HG02571 (cell line): ENCODE results near the gene CD300LG.
"Not testable (repeated sequence)": the region's sequence is repeated elsewhere in the genome, so short reads cannot be mapped to it uniquely, and the experiment has no call there.

ENCODE experiments used
- ATAC-seq: cut with Tn5 transposase; IDR thresholded peaks from one replicate; pipeline ENCODE4 v1.9.1; 2021; ENCODE audit warnings: mild to moderate bottlenecking, moderate library complexity; ENCODE audit not compliant: unreplicated experiment

Gene CD300LG

GRCh38 chr17:43823350-43824084, 23.5 kb upstream of the CD300LG start:
- no peak for ATAC-seq

GRCh38 chr17:43825567-43825966, 21.4 kb upstream of the CD300LG start:
- ATAC-seq, result no peak

GRCh38 chr17:43826206-43826605, 20.8 kb upstream of the CD300LG start:
- no peak for ATAC-seq

GRCh38 chr17:43827596-43827995, 19.4 kb upstream of the CD300LG start:
- ATAC-seq, result no peak

GRCh38 chr17:43829738-43830137, 17.2 kb upstream of the CD300LG start:
- ATAC-seq, result no peak

GRCh38 chr17:43830510-43831140, 16.4 kb upstream of the CD300LG start:
- ATAC-seq, result no peak

GRCh38 chr17:43831633-43832032, 15.3 kb upstream of the CD300LG start:
- no peak for ATAC-seq

- ATAC-seq, result no peak
Observed at GRCh38 chr17:43832168-43832975, 14.6 kb upstream of the CD300LG start.

GRCh38 chr17:43832976-43833829, 13.8 kb upstream of the CD300LG start, which contains the start of gene MPP3:
TSS of gene MPP3 (minus strand) at chr17:43833146. CDS start at chr17:43831906, 1,240 bp downstream.
- no peak for ATAC-seq

GRCh38 chr17:43834106-43834505, 12.9 kb upstream of the CD300LG start:
- no peak for ATAC-seq

- no peak for ATAC-seq
Observed at GRCh38 chr17:43839670-43840108, 7.3 kb upstream of the CD300LG start.

GRCh38 chr17:43840814-43841213, 6.2 kb upstream of the CD300LG start:
- no peak for ATAC-seq

GRCh38 chr17:43841282-43841681, 5.7 kb upstream of the CD300LG start:
- ATAC-seq, result no peak

GRCh38 chr17:43842091-43842974, 4.6 kb upstream of the CD300LG start:
- ATAC-seq, result not testable (repeated sequence)

GRCh38 chr17:43842975-43843325, 4.0 kb upstream of the CD300LG start:
- ATAC-seq, result no peak

- ATAC-seq, result no peak
Observed at GRCh38 chr17:43844241-43844640, 2.7 kb upstream of the CD300LG start.

- ATAC-seq, result no peak
Observed at GRCh38 chr17:43845766-43846165, 1.2 kb upstream of the CD300LG start.

GRCh38 chr17:43846221-43846712, 709 bp upstream of the CD300LG start:
- no peak for ATAC-seq

GRCh38 chr17:43848601-43849000, 1.6 kb downstream of the CD300LG start:
- ATAC-seq, result no peak

- no peak for ATAC-seq
Observed at GRCh38 chr17:43849116-43849515, 2.1 kb downstream of the CD300LG start.
